Measurements from ENCODE around the gene ARPC1B. TPM values are rescaled to one million over a fixed set of nuclear protein-coding genes. Genes with fewer than 3 reads are reported as not detected.

ARPC1B gene
- total and polyA plus RNA-seq, 2 of the 8 experiments (the other 6 are each of a cell fraction or from before 2014, with no cell fraction given): 64.5 to 115 TPM

GRCh38 chr7:99397297-99397983 lies 22.9 kb downstream of the ARPC1B start:
- H4K91ac ChIP-seq (replicated peaks; ENCODE audit: insufficient read length, low read length): no peak overlapping the region
- H3K4ac ChIP-seq (replicated peaks; ENCODE audit: insufficient read length, low read depth, low read length): no peak overlapping the region
- H3K23ac ChIP-seq (ENCODE audit: insufficient read length): no peak overlapping the region
- no peak overlapping the region for H3K14ac ChIP-seq (ENCODE audit: insufficient read length)
- H4K5ac ChIP-seq (ENCODE audit: insufficient read length, low read depth, low read length): no peak overlapping the region
- H3K27me3 ChIP-seq (replicated peaks in 1 of 4; ENCODE audit: control insufficient read depth in 3 of 4, extremely low read depth in 1 of 4, insufficient read depth in 3 of 4, low read length in 3 of 4): no peaks in the 10 kb centered on the region
- no peaks in the 10 kb centered on the region for H3K79me2 ChIP-seq (ENCODE audit: control insufficient read depth in 1 of 2, insufficient read depth in 2 of 2, low read length in 2 of 2)
- H2BK15ac ChIP-seq (ENCODE audit: low read length): no peak overlapping the region
- H2BK120ac ChIP-seq (replicated peaks; ENCODE audit: low read depth, low read length): no peak overlapping the region
- H3K9me3 ChIP-seq (ENCODE audit: insufficient read depth in 2 of 2, low read depth in 1 of 2, low read length in 1 of 2): no peaks in the 10 kb centered on the region
- peaks cover 23 to 73% (median 45%) of the 10 kb centered on the region in 4 experiments for H3K36me3 ChIP-seq (ENCODE audit: control insufficient read depth in 2 of 4, insufficient read depth in 4 of 4, low read length in 3 of 4)
- DNase-seq (ENCODE audit: low read depth in 1 of 2, low spot score in 2 of 2): no peak
- H4K8ac ChIP-seq (ENCODE audit: extremely low read depth, insufficient read depth, low read length): no peak overlapping the region; the same call in 1 of the 2 replicates
- H3K56ac ChIP-seq (replicated peaks; ENCODE audit: insufficient read length, low read depth, low read length): no peak overlapping the region
- H2AFZ ChIP-seq (ENCODE audit: low read length): no peak overlapping the region
- no peak overlapping the region for H2BK20ac ChIP-seq (ENCODE audit: low read length)
- no peak overlapping the region for H3K9ac ChIP-seq (replicated peaks in 1 of 4; ENCODE audit: extremely low read depth in 1 of 4, low read depth in 3 of 4, low read length in 3 of 4)
- no peak overlapping the region for H2BK5ac ChIP-seq (ENCODE audit: low read depth, low read length)
- H3K79me1 ChIP-seq (ENCODE audit: low read depth, low read length): no peaks in the 10 kb centered on the region
- no peak overlapping the region for H2AK5ac ChIP-seq (ENCODE audit: low read depth, low read length)
- 91% methylated on average over 17 of the region's 18 CpGs; no CpG with 5 or more reads in 1 of the 2 experiments for WGBS, 2 experiments (ENCODE audit: extremely low coverage in 1 of 2, insufficient coverage in 1 of 2, insufficient read length in 1 of 2, insufficient replicate concordance in 2 of 2, low coverage in 1 of 2, low lambda C conversion rate in 2 of 2, missing lambda C conversion rate in 1 of 2)
- peaks cover 4% of the 10 kb centered on the region; the same call in 1 of the 2 replicates for H3K23me2 ChIP-seq (ENCODE audit: low read depth, low read length)
- H3K4me2 ChIP-seq (ENCODE audit: insufficient read depth in 1 of 2, low read depth in 2 of 2, low read length in 2 of 2): no peak overlapping the region
- no peak overlapping the region for H3K18ac ChIP-seq (ENCODE audit: extremely low read depth, low read length)
- H4K20me1 ChIP-seq (replicated peaks in 1 of 2; ENCODE audit: control insufficient read depth in 1 of 2, insufficient read depth in 2 of 2, low read length in 2 of 2): peaks cover 15 to 29% of the 10 kb centered on the region in 2 experiments
- no peak for FAIRE-seq
- TF ChIP-seq E2F6 (IDR thresholded peaks at IDR 0.05) (no peak), CTBP2 (IDR thresholded peaks at IDR 0.05; ENCODE audit: borderline replicate concordance, insufficient read depth, insufficient read length, low read length) (no peak), RNF2 (IDR thresholded peaks at IDR 0.05; ENCODE audit: borderline replicate concordance, low read depth, low read length, missing control alignments, poor library complexity, severe bottlenecking) (no peak), POLR2A (IDR thresholded peaks at IDR 0.05; ENCODE audit: control extremely low read depth in 1 of 2, low read depth in 2 of 2, low read length in 2 of 2) (peak; percentile 41 to 51), POLR2AphosphoS5 (IDR thresholded peaks at IDR 0.05; ENCODE audit: low read depth, low read length) (peak; percentile 70; the same call in 1 of the 2 replicates), YY1 (IDR thresholded peaks at IDR 0.05; ENCODE audit: low read depth, low read length) (no peak)
- no peak overlapping the region for H3K27ac ChIP-seq (ENCODE audit: low read depth, low read length)
- CTCF ChIA-PET (ENCODE audit: partially characterized antibody): interaction anchor here (1.7 kb wide), 1 partner anchor 22 kb away, joined by 3 read pairs; no protein-coding TSS in a partner anchor
- H3K4me1 ChIP-seq (replicated peaks in 1 of 4; ENCODE audit: control insufficient read depth in 3 of 4, insufficient read depth in 4 of 4, low read length in 3 of 4): peaks cover 0 to 8% (median 4%) of the 10 kb centered on the region in 4 experiments; a peak in 5 of 7 replicates
- no peak overlapping the region for H2BK12ac ChIP-seq (ENCODE audit: low read depth, low read length)
- POLR2A ChIA-PET (ENCODE audit: partially characterized antibody): interaction anchor here (3.7 to 7.9 kb wide), 2 partner anchors 10 to 12 kb away, joined by 39 to 150 read pairs; partner anchors contain the start of genes BUD31 and PDAP1
- H3K4me3 ChIP-seq (ENCODE audit: extremely low read depth in 1 of 4, insufficient read depth in 2 of 4, low read depth in 3 of 4, low read length in 4 of 4): no peak overlapping the region

Measured in H1 (cell line).